Ovary (tissue), 3 donors: Measurements from ENCODE around the gene MTHFD2.

Experiments used
- POLR2A ChIP-seq: fragments of 450-650 bp; IDR thresholded peaks from one replicate; pipeline ENCODE4 v1.6.1; 2017; ENCODE audit warnings: antibody characterized with exemption, mild to moderate bottlenecking, moderate library complexity
- TF ChIP-seq, protein P1 (sequence below), 3 donors: fragments of 450-650 bp in 2 of 3; fragments of 200-600 bp in 1 of 3; IDR thresholded peaks; one replicate each; pipeline versions ENCODE4 v1.5.1 to v1.8.0; 2016 to 2022; ENCODE audit warnings: antibody characterized with exemption in 3 of 3, mild to moderate bottlenecking in 1 of 3
- donor health status: DM: no; HTN: no; CAD: no.

GRCh38 chr2:74191596-74192380 is 6.6 kb upstream of the MTHFD2 start:
- TF ChIP-seq, protein P1, sequence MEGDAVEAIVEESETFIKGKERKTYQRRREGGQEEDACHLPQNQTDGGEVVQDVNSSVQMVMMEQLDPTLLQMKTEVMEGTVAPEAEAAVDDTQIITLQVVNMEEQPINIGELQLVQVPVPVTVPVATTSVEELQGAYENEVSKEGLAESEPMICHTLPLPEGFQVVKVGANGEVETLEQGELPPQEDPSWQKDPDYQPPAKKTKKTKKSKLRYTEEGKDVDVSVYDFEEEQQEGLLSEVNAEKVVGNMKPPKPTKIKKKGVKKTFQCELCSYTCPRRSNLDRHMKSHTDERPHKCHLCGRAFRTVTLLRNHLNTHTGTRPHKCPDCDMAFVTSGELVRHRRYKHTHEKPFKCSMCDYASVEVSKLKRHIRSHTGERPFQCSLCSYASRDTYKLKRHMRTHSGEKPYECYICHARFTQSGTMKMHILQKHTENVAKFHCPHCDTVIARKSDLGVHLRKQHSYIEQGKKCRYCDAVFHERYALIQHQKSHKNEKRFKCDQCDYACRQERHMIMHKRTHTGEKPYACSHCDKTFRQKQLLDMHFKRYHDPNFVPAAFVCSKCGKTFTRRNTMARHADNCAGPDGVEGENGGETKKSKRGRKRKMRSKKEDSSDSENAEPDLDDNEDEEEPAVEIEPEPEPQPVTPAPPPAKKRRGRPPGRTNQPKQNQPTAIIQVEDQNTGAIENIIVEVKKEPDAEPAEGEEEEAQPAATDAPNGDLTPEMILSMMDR (IDR thresholded peaks at IDR 0.05): no peak
- TF ChIP-seq POLR2A: no peak
